Skin epidermis (tissue), 12 donors: ENCODE results near the gene EYS.
"Not testable (repeated sequence)": the region's sequence is repeated elsewhere in the genome, so short reads cannot be mapped to it uniquely, and the experiment has no call there.

Experiments used
- H3K27ac ChIP-seq, 21 experiments: fragments of 200-600 bp; sonication (generic) in 11 of 21; one replicate each; pipeline ENCODE4 v1.5.0; 2020; ENCODE audit warnings: mild to moderate bottlenecking in 3 of 21, inconsistent platforms in 2 of 21, moderate library complexity in 2 of 21
- H3K4me3 ChIP-seq, 7 experiments: fragments of 200-600 bp; sonication (generic) in 2 of 7; one replicate each; pipeline ENCODE4 v1.5.0; 2020; ENCODE audit warnings: inconsistent platforms in 2 of 7, mild to moderate bottlenecking in 2 of 7, moderate library complexity in 1 of 7

The EYS gene

GRCh38 chr6:65123521-65123920 lies 583.5 kb downstream of the EYS start:
- no peak overlapping the region for H3K4me3 ChIP-seq
- no peak overlapping the region for H3K27ac ChIP-seq

GRCh38 chr6:65117817-65118409 lies 589.1 kb downstream of the EYS start:
- H3K4me3 ChIP-seq, result no peak overlapping the region
- H3K27ac ChIP-seq, result no peak overlapping the region

GRCh38 chr6:65116326-65116725 lies 590.7 kb downstream of the EYS start:
- no peak overlapping the region for H3K27ac ChIP-seq
- H3K4me3 ChIP-seq, result no peak overlapping the region

GRCh38 chr6:65113581-65113980 lies 593.4 kb downstream of the EYS start:
- no peak overlapping the region for H3K27ac ChIP-seq
- H3K4me3 ChIP-seq, result no peak overlapping the region

- H3K4me3 ChIP-seq, result no peak overlapping the region
- H3K27ac ChIP-seq, result no peak overlapping the region
These were observed 594.6 kb downstream of the EYS start for GRCh38 chr6:65112435-65112834.

GRCh38 chr6:65110031-65110430 lies 597.0 kb downstream of the EYS start:
- no peak overlapping the region for H3K4me3 ChIP-seq
- no peak overlapping the region for H3K27ac ChIP-seq

- no peak overlapping the region for H3K4me3 ChIP-seq
- no peak overlapping the region for H3K27ac ChIP-seq
These were observed 608.7 kb downstream of the EYS start for GRCh38 chr6:65098349-65098748.

GRCh38 chr6:65091561-65091960 lies 615.5 kb downstream of the EYS start:
- no peak overlapping the region for H3K4me3 ChIP-seq
- no peak overlapping the region for H3K27ac ChIP-seq

- H3K4me3 ChIP-seq, result no peak overlapping the region
- no peak overlapping the region for H3K27ac ChIP-seq
These were observed 618.5 kb downstream of the EYS start for GRCh38 chr6:65088575-65088974.

- Histone ChIP-seq H3K27ac (no peak overlapping the region), H3K4me3 (no peak overlapping the region)
These were observed 625.3 kb downstream of the EYS start for GRCh38 chr6:65081756-65082155.

GRCh38 chr6:65075705-65076230 lies 631.3 kb downstream of the EYS start:
- H3K27ac ChIP-seq, result no peak overlapping the region
- no peak overlapping the region for H3K4me3 ChIP-seq

GRCh38 chr6:65072500-65072899 lies 634.5 kb downstream of the EYS start:
- Histone ChIP-seq H3K27ac (no peak overlapping the region), H3K4me3 (no peak overlapping the region)

GRCh38 chr6:65071480-65071879 lies 635.5 kb downstream of the EYS start:
- Histone ChIP-seq H3K4me3 (no peak overlapping the region), H3K27ac (no peak overlapping the region)

GRCh38 chr6:65064844-65065243 lies 642.2 kb downstream of the EYS start:
- no peak overlapping the region for H3K4me3 ChIP-seq
- no peak overlapping the region for H3K27ac ChIP-seq

GRCh38 chr6:65059568-65059967 lies 647.5 kb downstream of the EYS start:
- Histone ChIP-seq H3K4me3 (no peak overlapping the region), H3K27ac (no peak overlapping the region)

GRCh38 chr6:65055545-65055944 lies 651.5 kb downstream of the EYS start:
- no peak overlapping the region for H3K4me3 ChIP-seq
- no peak overlapping the region for H3K27ac ChIP-seq

- H3K4me3 ChIP-seq, result no peak overlapping the region
- H3K27ac ChIP-seq, result no peak overlapping the region
These were observed 654.4 kb downstream of the EYS start for GRCh38 chr6:65052626-65053025.

- H3K27ac ChIP-seq, result no peak overlapping the region
- H3K4me3 ChIP-seq, result no peak overlapping the region
These were observed 661.2 kb downstream of the EYS start for GRCh38 chr6:65045801-65046200.

GRCh38 chr6:65014006-65014405 lies 693.0 kb downstream of the EYS start:
- H3K4me3 ChIP-seq, result no peak overlapping the region
- no peak overlapping the region for H3K27ac ChIP-seq

- Histone ChIP-seq H3K4me3 (no peak overlapping the region), H3K27ac (no peak overlapping the region)
These were observed 700.2 kb downstream of the EYS start for GRCh38 chr6:65006788-65007187.

- Histone ChIP-seq H3K4me3 (no peak overlapping the region), H3K27ac (no peak overlapping the region)
These were observed 702.7 kb downstream of the EYS start for GRCh38 chr6:65004283-65004682.

GRCh38 chr6:65002882-65003281 lies 704.1 kb downstream of the EYS start:
- not testable (repeated sequence) for H3K4me3 ChIP-seq, H3K27ac ChIP-seq
